NCI-H2227 (cell line): ENCODE results near the gene TTC39C.
A peak's percentile ranks its signal among the peaks of the same experiment; 100 is the strongest.
"Not testable (repeated sequence)": the region's sequence is repeated elsewhere in the genome, so short reads cannot be mapped to it uniquely, and the experiment has no call there.

Experiments
- DNase-seq: peaks from one replicate; lab custom pipeline; 2025; ENCODE audit not compliant: unreplicated experiment; lab: John Stamatoyannopoulos, UW

Gene TTC39C

GRCh38 chr18:24015639-24016631, 1.4 kb downstream of the TTC39C start:
- DNase-seq = peak; percentile 36

DNA sequence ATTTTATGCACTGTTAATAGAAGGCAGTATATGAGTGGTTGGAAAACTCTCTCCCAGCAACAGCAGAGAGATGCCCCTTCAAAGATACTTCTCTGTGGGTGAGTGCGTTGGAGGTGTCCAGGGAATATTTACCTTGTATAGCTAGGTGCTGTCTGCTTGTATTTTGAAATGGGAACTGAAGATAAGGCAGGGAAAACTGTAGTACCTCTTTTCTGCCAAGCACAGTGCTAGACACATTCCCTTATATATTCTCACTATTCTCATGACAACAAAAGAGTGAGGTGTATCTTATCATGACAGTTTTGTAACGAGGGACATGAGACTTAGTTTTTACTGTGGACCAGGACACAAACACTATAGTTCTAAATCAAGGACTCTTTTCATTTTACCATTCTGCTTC, 2.1 kb downstream of the TTC39C start:
- DNase-seq = peak; percentile 46

- DNase-seq = no peak
These were observed 3.8 kb downstream of the TTC39C start for GRCh38 chr18:24018299-24018886.

- no peak for DNase-seq
These were observed 5.2 kb downstream of the TTC39C start for GRCh38 chr18:24019641-24020331.

DNA sequence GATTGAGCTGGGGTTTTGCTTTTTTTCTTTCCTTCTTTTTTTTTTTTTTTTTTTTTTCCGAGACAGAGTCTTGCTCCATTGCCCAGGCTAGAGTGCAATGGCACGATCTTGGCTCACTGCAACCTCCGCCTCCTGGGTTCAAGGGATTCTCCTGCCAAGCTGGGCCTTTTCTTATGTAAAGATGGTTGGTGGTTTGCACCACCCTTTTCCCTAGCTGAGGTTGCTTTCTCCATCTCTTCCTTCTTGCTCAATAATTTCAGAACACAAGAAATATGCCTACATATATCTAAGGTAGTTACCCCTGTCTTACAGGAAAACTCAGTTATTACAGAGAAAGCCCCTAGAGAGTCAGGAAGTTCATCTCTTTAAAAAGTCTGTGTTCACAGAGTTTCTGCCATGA, 7.0 kb downstream of the TTC39C start:
- DNase-seq = no peak

DNA sequence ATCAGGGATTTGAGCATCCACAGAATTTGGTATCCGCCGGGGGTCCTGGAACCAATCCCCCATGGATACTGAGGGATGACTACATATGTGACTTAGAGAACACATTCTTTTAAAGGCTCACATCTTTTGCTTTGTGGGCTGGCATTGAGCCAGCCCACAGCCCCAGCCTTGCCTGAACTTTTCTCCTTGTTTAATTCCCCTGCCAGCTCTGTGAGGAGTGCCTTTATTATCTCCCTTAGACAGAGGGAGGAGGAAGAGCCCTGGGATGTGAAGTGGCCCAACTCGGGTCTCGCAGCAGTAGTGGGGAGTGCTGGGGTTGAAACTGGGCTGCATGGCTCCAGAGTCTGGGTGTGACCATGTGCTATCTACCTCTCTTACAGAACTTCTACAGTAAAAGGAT, 7.6 kb downstream of the TTC39C start:
- DNase-seq = no peak

- peak; percentile 13 for DNase-seq
These were observed 8.7 kb downstream of the TTC39C start for GRCh38 chr18:24023185-24023814.

DNA sequence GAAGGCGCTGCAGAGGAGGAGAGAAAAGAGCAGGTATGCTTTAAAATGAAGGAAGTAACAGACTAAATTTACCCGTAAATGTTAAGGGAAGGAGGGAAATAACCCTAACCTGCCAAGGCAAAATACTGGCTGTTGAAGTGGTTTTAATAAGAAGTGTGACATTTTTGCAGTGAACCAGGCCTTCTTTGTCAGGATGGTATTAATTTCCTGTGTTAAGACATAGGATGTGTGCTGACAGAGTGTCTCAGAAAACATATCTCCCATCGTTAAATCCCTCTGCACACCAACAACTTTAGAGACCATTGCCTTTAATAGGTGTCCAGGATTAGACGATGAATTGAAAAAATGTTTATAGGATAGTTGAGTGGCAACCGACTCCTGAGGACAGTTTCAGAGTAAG, 9.9 kb downstream of the TTC39C start:
- DNase-seq = no peak

DNA sequence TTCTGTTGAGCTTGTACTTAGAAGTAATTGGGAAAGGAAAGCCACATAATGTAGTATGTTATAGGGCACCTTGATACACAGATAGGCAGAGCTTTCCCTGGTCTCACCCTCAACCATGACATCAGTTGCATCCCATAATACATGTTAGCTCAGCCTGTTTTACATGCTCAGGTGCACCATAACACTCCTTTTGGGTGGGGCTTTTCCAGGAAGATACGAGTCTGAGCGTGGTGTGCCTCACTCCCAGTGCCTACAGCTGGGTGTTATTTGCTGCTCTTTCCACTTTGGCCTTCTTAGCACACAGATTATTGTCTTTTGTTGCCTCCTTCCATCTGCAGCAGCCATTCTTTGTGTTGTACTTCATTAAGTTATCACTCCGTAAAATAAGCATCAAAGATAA, 11.9 kb downstream of the TTC39C start:
- DNase-seq = no peak

GRCh38 chr18:24027156-24027827, 12.7 kb downstream of the TTC39C start:
- DNase-seq = no peak

GRCh38 chr18:24028946-24029345, 14.4 kb downstream of the TTC39C start:
- not testable (repeated sequence) for DNase-seq

DNA sequence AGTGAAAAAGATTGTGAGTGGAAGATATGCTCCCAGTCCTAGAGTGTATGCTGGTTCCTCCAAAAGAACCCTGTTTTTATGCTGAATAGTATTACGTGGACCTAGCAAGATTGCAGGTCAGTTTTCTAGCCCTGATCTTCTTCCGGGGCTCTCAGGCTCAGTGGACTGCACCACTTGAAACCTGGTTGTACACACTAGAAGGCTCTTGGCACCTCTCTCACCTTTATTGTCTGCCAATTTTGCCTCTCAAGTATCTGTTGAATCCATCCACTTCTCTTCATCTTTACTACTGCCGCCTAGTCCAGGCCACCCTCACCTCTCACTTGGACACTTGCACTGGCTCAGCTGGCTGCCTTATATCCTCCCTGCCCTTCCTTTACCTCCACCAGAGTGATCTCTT, 16.8 kb downstream of the TTC39C start:
- DNase-seq = no peak

DNA sequence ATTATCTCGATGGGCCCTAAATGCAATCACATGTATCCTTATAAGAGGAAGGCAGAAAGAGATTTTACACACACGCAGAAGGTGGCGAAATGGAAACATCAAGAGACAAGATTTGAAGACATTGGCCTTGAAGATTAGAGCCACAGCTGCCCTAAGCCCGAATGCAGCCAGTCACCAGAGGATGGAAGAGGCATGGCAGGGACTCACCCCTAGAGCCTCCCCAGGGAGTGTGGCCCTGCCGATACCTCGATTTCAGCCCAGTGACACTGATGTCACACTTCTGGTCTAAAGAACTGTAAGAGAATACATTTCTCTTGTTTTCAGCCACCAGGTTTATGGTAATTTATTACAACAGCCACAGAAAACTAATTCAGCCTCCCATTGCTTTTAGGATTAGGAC, 17.4 kb downstream of the TTC39C start:
- no peak for DNase-seq

GRCh38 chr18:24033641-24034412, 19.3 kb downstream of the TTC39C start:
- DNase-seq = no peak

GRCh38 chr18:24035316-24035715, 20.8 kb downstream of the TTC39C start:
- DNase-seq = no peak

- no peak for DNase-seq
These were observed 25.1 kb downstream of the TTC39C start for GRCh38 chr18:24039671-24040070.

DNA sequence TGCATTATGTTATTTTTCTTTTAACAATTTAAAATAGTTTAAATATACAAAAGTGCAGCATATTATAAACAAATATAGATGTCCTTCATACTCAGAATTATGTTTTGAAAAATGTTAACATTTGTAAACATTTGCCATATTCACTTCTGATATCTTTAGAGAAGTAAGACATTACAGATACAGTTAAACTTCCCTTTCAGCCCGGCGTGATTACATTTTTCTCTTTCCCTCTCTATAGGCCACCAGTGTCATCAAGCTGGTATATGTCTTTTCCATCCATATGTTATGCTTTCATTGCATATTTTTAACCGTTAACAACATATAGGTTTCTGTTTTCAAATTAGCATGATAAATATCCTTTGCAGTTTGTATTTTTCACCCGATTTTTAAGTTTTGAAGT, 27.1 kb downstream of the TTC39C start:
- DNase-seq = no peak

GRCh38 chr18:24043403-24043802, 28.8 kb downstream of the TTC39C start:
- no peak for DNase-seq

DNA sequence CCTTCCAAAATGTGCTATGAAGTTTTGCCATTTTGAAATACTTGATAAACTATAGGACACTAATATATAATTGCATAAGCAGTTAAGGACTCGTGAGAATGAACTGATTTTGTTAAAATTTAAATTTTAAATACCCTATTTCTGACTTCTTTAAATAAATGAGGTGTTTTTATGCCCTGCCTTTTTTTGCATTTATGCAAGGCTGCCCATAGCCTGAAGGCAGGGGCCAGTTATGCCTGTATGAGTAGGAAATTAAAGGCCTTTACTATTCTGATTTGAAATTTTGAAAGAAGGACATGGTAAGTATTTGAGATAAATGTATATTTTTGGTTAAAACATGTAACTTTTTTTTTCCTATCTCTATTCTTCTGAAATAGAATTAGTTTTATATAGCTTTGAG, 33.7 kb downstream of the TTC39C start:
- DNase-seq = no peak

DNA sequence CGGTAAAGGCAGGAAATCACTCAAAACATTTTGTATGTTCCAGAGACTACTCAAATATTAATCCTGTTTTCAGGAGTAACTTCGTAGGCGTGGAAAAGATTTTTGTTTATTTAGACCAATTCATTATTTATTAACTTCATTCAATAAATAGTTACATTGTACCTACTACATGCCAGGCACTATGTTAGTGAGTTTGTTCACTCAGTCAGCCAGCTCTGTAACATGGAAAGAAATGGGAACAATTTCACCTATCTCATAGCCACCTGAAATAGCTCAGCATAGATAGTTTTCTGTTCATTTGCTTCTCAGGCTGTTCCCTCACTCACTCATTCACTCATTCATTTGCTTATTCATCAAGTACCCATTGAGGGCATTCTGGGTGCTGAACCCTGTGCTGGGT, 34.6 kb downstream of the TTC39C start:
- no peak for DNase-seq
